ENCODE results near the gene ATRX.
A peak's percentile ranks its signal among the peaks of the same experiment; 100 is the strongest.
"Not testable (repeated sequence)": the region's sequence is repeated elsewhere in the genome, so short reads cannot be mapped to it uniquely, and the experiment has no call there.

Gene ATRX, protein sequence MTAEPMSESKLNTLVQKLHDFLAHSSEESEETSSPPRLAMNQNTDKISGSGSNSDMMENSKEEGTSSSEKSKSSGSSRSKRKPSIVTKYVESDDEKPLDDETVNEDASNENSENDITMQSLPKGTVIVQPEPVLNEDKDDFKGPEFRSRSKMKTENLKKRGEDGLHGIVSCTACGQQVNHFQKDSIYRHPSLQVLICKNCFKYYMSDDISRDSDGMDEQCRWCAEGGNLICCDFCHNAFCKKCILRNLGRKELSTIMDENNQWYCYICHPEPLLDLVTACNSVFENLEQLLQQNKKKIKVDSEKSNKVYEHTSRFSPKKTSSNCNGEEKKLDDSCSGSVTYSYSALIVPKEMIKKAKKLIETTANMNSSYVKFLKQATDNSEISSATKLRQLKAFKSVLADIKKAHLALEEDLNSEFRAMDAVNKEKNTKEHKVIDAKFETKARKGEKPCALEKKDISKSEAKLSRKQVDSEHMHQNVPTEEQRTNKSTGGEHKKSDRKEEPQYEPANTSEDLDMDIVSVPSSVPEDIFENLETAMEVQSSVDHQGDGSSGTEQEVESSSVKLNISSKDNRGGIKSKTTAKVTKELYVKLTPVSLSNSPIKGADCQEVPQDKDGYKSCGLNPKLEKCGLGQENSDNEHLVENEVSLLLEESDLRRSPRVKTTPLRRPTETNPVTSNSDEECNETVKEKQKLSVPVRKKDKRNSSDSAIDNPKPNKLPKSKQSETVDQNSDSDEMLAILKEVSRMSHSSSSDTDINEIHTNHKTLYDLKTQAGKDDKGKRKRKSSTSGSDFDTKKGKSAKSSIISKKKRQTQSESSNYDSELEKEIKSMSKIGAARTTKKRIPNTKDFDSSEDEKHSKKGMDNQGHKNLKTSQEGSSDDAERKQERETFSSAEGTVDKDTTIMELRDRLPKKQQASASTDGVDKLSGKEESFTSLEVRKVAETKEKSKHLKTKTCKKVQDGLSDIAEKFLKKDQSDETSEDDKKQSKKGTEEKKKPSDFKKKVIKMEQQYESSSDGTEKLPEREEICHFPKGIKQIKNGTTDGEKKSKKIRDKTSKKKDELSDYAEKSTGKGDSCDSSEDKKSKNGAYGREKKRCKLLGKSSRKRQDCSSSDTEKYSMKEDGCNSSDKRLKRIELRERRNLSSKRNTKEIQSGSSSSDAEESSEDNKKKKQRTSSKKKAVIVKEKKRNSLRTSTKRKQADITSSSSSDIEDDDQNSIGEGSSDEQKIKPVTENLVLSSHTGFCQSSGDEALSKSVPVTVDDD (N-terminal part only)

DNA sequence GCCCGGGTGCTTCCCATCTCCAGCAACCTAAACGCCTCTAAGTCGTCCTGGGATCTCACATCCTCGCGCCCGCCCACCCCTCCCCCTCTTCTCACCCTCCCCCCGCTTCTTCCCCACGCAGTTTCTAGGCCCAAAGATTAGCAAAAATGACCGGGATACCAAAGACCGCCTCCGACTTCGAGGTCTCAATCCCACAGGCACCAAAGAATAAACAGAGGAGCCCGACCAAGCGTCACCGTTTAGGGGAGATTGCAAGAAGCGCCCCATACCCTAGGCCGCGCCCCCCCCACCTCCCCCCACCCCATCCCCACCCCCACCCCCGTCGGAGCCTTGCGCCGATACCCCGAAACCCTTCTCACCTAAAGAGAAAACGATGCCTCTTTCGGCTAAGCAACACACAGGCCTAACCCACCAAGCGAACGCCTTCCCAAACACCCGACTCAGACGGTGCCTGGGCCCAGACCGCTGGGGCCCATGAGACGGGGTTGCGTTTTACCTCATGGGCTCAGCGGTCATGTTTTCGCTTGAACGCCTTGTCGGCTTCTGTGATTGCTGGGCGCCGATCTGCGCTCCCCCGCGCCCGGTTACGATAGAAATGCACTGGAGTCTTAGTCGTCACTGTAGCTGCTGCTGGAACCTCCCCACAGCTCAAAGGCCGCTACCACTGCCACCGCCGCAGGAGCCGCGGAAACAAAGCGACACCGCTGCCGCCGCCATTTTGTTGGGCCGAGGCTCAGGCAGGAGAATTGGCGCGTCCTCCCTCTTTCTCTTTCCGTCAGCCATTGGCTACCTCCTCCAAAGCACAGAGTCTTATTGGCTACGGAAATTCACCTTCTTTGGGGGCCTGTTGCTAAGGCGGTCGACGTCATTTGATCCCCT, at the start of gene ATRX:
Gene ATRX, minus strand, starts transcription at position 731 of the 879 bp plus-strand sequence. Its CDS starts 215 bp downstream, at position 516.
- DNase-seq = peak; percentile 74

DNA sequence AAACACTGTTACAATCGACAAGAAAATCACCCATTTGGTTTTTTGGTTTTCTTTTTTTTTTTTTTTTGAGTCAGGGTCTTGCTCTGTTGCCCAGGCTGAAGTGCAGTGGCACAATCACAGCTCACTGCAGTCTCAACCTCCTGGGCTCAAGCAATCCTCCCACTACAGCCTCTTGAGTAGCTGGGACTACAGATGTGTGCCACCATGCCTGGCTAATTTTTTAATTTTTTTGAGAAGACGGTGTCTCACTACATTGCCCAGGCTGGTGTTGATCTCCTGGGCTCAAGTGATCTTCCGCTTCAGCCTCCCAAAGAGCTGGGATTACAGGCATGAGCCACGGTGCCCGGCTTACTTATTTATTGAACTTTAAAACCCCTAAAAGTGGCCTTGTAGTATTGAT, 45.5 kb upstream of the ATRX start:
- DNase-seq = not testable (repeated sequence)

DNA sequence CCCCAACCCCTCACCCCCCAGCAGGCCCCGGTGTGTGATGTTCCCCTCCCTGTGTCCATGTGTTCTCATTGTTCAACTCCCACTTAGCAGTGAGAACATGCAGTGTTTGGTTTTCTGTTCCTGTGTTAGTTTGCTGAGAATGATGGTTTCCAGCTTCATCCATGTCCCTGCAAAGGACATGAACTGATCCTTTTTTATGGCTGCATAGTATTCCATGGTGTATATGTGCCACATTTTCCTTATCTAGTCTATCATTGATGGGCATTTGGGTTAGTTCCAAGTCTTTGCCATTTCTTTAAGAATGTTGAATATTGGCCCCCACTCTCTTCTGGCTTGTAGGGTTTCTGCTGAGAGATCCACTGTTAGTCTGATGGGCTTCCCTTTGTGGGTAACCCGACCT, 36.0 kb upstream of the ATRX start:
- not testable (repeated sequence) for DNase-seq

DNA sequence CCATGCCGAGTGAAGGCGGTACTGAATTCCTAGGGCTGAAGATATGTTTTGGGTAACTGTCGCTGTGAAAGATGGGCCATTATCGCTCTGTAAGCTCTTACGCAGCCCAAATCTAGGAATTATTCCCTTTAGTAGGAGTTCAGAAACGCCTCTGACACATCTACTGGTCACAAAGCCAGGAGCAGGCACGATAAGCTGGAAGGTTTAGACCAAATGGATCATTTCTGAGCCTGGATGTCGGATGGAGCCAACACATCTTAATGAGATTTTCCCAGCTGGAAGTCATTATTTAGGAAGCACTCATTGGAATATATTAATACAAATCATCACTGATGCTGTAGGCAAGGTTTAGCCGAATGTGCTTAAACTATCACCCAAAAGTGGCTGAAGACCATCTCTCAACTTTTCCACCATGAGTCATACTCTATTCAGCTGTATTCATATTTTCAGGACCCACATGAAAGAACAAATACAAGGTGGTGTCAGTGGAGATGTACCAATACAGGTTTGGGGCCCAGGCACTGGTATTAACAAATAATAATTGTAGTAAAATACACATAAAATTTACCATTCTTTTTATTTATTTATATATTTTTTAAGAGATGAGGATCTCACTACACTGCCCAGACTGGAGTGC, 34.2 kb upstream of the ATRX start:
- DNase-seq = no peak

DNA sequence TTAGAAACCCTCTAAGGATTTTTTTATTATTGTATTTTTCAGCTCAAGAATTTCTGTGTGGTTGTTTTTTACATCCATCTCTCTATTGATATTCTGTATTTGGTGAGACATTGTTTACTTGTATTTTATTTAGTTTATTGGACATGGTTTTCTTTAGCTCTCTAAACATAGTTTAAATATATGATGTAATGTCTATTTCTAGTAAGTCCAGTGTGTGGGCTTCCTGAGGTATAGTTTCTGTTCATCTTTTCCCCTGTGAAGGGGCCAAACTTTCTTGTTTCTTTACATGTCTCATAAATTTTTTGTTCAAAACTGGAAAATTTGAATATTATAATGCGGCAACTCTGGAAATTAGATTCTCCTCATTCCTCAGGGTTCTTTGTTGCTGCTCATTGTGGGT, 28.2 kb upstream of the ATRX start:
- DNase-seq = no peak

DNA sequence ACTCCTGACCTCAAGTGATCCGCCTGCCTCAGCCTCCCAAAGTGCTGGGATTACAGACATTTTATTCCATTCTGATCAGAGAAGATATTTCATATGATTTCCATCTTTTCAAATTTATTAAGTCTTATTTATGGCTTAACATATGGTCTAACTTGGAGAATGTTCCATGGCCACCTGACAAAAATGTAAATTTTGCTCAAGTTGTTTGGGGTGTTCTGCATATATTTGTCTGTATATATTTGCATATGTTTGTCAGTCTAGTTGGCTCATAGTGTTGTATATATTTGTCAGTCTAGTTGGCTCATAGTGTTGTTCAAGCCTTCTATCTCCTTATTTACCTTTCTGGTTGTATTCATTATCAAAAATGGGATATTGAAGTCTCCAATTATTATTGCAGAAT, 16.2 kb upstream of the ATRX start:
- DNase-seq = no peak

DNA sequence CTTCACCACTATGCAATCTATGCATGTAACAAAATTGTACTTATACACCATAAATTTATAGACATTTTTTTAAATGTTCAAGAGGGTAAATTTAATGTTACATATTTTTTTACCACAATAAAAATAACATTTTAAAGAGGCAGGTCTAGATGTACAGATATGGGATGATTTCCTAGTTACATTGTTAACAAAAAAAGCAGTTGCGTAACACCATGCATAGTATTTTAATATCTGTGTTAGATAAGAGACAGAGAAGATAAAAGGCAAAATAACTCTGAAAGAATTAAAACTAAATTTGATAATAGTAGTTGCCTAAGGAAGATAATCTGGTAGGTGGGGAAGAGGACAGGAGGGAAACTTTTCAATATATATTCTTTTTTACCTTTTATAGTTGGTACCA, 9.1 kb upstream of the ATRX start:
- no peak for DNase-seq

DNA sequence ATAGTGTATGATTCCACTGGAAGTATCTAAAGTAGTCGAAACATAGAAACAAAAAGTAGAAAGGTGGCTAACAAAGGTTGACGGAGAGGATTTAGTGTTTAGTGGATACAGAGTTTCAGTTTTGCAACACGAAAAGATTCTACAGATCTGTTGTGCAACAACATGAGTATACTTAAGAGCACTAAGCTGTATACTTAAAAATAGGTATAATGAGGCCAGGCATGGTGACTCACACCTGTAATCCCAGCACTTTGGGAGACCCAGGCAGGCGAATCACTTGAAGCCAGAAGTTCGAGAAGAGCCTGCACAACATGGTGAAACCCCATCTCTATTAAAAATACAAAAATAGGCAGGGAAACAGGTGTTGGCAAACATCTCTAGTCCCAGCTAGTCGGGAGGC, 7.9 kb upstream of the ATRX start:
- no peak for DNase-seq

DNA sequence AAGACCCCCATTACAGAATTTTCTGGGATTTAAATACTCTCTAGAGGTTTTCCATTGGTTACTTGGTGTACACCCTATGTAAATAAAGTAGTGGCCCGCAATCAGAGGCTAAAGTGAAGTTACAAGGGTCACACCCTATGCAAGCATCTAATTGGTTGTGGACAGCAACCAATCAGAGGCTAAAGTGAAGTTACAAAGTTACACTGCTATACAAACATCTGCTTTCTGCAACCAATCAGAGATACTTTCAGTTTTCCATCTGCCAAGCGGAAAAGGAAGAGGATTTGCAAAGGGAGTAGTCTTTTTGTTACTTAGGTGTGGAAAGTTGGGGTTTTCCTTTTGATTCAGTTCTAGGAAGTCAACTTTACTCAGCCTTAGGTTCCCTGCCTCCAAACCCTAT, 2.0 kb upstream of the ATRX start:
- no peak for DNase-seq

DNA sequence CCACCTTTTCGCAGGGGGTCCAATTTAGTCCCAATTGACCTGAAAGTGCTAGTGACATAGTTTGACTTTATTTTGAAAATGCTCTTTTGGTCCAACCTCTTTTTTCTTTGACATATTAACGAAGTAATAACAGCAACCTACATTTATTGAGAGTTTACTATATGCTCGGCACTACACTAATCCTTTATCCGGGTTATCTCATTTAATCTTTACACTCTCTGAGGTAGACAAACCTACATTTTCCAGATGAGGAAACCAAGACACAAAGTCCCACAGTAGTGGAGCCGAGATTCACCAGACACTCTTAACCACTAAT, 307 bp upstream of the ATRX start:
- DNase-seq = no peak

DNA sequence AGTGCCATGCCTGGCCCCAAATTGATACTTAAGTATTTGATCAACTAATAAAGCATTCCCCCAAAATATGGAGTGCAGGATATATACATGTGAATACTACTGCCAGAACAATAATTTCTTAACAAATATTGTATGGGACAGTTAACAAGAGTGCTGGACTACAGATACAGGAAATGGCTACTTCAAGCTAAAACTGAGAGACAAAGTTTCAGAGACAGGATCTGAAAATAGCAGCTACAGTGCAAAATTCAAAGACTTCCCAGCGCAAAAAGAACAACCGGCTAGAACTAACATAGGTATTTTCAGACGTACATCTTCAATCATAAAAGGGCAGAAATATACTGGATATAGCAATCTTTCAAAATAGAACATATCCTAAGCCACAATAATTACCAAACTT, 6.3 kb downstream of the ATRX start:
- DNase-seq = no peak

DNA sequence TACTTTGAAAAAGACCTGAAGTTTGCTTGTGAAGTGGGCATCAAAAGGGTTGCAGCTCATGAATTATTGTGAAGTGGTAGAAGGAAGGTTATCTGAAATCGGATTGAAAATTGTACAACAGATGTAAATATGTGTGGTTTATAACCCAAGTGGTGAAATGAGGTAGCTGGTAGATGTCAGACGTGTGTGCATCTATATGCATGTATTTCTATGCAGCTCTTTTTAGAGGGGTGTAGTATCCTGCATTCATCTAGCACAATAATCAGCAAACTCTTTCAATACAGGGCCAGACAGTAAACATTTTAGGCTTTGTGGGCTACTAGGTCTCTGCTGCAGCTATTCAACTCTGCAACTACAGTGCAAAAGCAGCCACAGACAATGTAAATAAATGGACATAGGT, 9.4 kb downstream of the ATRX start:
- no peak for DNase-seq

DNA sequence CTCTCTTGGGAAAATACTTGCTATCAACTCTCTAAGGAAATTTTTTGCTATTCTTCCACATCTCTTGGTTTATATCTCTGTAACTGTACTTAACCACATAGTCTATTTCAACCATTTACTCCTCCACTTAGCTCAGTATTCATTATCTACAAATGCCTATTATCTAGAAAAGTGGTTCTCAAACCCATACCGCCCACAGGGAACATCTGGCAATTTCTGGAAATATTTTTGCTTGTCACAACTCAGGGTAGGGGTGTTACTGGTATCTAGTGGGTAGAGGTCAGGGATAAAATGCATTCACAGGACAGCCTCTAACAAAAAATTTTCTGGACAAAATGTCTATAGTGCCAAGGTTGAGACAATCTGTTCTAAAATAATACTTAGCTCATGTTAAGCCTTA, 14.4 kb downstream of the ATRX start:
- DNase-seq = no peak

DNA sequence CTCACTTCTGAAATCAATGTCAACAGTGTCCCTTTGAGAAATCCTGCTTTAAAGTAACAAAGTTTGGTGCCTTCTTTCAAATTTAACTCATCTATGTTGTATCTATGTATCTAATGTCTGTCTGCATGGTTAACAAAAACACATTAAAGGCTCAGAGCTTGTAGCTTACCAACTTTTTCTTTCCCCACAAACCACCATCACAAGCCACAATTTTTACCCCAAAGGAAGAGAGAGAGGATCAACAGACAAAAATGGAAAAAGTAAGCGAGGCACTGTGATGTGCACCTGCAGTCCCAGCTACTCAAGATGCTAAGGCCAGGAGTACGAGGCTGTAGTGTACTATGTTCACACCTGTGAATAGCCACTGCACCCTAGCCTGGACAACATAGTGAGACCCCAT, 17.2 kb downstream of the ATRX start:
- DNase-seq = no peak

DNA sequence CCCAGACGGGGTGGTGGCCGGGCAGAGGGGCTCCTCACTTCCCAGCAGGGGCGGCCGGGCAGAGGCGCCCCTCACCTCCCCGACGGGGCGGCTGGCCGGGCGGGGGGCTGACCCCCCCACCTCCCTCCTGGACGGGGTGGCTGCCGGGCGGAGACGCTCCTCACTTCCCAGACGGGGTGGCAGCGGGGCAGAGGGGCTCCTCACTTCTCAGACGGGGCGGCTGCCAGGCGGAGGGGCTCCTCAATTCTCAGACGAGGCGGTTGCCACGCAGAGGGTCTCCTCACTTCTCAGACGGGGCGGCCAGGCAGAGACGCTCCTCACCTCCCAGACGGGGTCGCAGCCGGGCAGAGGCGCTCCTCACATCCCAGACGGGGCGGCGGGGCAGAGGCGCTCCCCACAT, 19.8 kb downstream of the ATRX start:
- not testable (repeated sequence) for DNase-seq

DNA sequence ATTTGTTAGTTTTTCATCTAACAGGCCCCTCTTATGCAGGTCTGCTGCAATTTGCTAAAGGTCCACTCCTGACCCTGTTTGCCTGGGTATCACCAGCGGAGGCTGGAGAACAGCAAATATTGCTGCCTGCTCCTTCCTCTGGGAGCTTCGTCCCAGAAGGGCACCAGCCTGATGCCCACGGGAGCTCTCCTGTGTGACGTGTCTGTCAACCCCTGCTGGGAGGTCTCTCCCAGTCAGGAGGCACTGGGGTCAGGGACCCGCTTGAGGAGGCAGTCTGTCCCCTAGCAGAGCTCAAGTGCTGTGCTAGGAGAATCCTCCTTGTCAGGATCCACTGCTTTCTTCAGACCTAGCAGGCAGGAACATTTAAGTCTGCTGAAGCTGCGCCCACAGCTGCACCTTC, 30.5 kb downstream of the ATRX start:
- no peak for DNase-seq

DNA sequence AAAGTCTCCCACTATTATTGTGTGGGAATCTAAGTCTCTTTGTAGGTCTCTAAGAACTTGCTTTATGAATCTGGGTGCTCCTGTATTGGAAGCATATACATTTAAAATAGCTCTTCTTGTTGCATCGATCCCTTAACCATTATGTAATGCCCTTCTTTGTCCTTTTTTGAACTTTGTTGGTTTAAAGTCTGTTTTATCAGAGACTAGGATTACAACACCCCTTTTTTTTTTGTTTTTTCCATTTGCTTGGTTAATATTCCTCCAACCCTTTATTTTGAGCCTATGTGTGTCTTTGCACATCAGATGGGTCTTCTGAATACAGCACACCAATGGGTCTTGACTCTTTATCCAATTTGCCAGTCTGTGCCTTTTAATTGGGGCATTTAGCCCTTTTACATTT, 32.1 kb downstream of the ATRX start:
- not testable (repeated sequence) for DNase-seq

DNA sequence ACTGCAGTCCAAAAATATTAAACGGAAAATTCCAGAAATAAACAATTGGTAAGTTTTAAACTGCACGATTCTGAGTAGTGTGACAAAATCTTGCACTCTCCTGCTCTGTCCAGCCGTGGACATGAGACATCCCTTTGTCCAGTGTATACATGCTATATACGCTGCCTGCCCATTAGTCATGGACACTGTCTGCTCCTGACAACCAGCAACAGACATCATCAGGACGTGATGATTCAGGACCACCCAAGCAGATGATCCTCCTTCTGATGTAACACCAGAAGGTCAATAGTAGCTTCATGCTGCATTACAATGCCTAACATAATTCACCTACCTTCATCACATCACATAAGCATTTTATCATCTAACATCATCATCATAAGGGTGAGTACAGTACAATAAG, 36.3 kb downstream of the ATRX start:
- no peak for DNase-seq

DNA sequence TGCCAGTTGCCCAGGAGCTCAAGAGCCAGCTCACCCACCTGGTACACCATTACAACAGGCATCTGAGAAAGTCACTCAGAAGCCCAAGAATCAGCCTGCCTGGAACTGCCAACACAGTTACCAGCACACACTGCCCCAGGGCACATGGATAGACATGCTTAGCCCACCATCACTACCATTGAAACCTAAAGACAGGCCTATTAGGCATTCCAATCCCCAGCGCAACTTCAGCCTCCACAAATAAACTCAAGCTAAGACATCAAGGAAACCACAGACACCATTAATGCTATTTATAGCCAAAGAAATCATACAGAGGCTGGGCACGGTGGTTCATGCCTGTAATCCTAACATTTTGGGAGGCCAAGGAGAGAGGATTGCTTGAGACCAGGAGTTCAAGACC, 42.3 kb downstream of the ATRX start:
- no peak for DNase-seq

DNA sequence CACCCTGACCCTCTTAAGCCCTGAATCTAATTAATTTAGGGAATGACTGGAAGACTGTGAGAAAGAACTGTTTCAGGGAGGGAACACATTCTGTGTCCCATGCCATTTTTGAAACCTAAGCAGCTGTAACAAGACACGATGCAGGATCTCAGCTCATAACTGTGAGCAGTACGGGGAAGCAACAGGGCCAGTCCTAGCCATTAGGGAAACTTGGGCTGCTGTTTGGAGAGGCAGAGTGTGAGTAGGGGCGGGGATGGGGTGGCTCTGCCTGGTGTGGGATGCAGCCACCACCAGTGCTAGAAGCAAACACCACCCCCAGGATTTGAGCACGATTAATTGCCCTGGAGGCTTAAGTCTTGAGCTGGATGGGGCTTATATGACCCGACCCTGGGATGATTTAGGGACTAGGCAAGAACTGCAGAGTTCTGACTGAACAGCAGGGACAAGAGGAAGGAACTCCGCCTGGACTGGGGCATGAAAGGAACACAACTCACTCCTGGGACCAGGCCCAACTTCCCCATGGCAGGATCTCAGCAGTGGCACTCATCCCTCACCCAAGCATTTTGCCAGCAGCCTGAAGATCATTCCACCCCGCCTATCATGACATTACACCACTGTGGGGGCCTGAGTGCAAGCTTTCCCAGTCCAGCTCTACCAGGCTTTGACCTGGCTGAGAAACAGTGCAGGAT, 43.1 kb downstream of the ATRX start:
- no peak for DNase-seq

DNA sequence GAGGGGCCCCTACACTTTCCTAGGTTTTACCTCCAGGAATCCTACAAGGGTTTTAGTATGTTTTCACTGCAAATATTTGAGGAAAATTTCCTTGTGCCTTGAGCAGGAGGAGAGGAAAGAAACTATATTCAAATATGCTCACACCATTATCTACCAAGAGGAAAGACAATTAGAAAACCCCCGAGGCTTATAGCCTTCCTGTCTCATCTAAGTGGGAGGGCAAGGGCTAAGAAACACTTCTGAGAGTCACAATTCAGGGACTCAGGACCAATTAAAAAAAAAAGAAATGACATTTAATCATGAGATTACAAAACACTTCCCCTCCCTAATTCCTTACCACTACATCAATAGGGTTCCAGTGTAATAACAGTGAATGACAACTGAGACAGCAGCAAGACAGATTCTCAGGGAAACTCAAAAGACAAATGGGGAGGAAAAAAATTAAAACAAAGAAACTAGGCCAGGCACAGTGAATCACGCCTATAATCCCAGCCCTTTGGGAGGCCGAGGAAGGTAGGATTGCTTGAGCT, 45.6 kb downstream of the ATRX start:
- no peak for DNase-seq
